ENCODE results near the gene DISP2.

The DISP2 gene

GRCh38 chr15:40388941-40389823, 31.2 kb downstream of the DISP2 start:
- H2BK120ac ChIP-seq (ENCODE audit: low read depth, low read length): no peak overlapping the region
- H4K8ac ChIP-seq (ENCODE audit: low read depth, low read length): no peak overlapping the region
- no peak for DNase-seq (ENCODE audit: low spot score)
- no peak overlapping the region for H3K18ac ChIP-seq (ENCODE audit: low read length)
- H3K4ac ChIP-seq (ENCODE audit: low read length): no peak overlapping the region
- H4K91ac ChIP-seq (ENCODE audit: low read depth, low read length, poor library complexity): no peak overlapping the region
- H3K79me1 ChIP-seq (ENCODE audit: low read depth, low read length): peaks cover 2% of the 10 kb centered on the region
- H3K36me3 ChIP-seq (replicated peaks in 1 of 2; ENCODE audit: control insufficient read depth in 2 of 2, insufficient read depth in 2 of 2, low read length in 2 of 2): peaks cover 46 to 100% of the 10 kb centered on the region in 2 donors
- H3K4me3 ChIP-seq (ENCODE audit: low read length in 2 of 2): no peak overlapping the region
- H3K23ac ChIP-seq (ENCODE audit: low read depth, low read length, poor library complexity): no peak overlapping the region
- no CpG with 5 or more reads among the region's 13 CpGs for WGBS, 2 donors (ENCODE audit: extremely low coverage in 2 of 2, insufficient read length in 2 of 2, insufficient replicate concordance in 1 of 2)
- no peak overlapping the region for H2BK5ac ChIP-seq (ENCODE audit: low read length)
- H3K4me2 ChIP-seq (ENCODE audit: insufficient read depth, low read length, poor library complexity, severe bottlenecking): no peak overlapping the region
- no peak overlapping the region for H3K9ac ChIP-seq (ENCODE audit: low read depth, low read length, poor library complexity)
- no peak overlapping the region for H2BK15ac ChIP-seq (ENCODE audit: low read length)
- no peak overlapping the region for H2BK12ac ChIP-seq (ENCODE audit: low read length)
- H3K14ac ChIP-seq (ENCODE audit: low read length): no peak overlapping the region
- H3K27me3 ChIP-seq (ENCODE audit: control insufficient read depth in 3 of 3, insufficient read depth in 3 of 3, low read depth in 1 of 3, low read length in 3 of 3): no peaks in the 10 kb centered on the region
- H2AFZ ChIP-seq (ENCODE audit: low read length): no peak overlapping the region
- H3K9me3 ChIP-seq (replicated peaks in 1 of 2; ENCODE audit: control insufficient read depth in 2 of 2, insufficient read depth in 1 of 2, low read depth in 1 of 2, low read length in 2 of 2): peaks cover 0 to 2% of the 10 kb centered on the region in 2 donors
- H2AK5ac ChIP-seq (ENCODE audit: low read depth, low read length): no peak overlapping the region
- H3K27ac ChIP-seq (replicated peaks; ENCODE audit: low read length): no peak overlapping the region
- H3K4me1 ChIP-seq (ENCODE audit: control insufficient read depth in 2 of 2, insufficient read depth in 1 of 2, low read depth in 1 of 2, low read length in 2 of 2): peaks cover 0 to 2% of the 10 kb centered on the region in 2 donors

GRCh38 chr15:40389824-40390595, 32.0 kb downstream of the DISP2 start:
- WGBS, 2 donors (ENCODE audit: extremely low coverage in 2 of 2, insufficient read length in 2 of 2, insufficient replicate concordance in 1 of 2): no CpG with 5 or more reads among the region's 2 CpGs
- no peak overlapping the region for H3K9ac ChIP-seq (ENCODE audit: low read depth, low read length, poor library complexity)
- H3K18ac ChIP-seq (ENCODE audit: low read length): no peak overlapping the region
- no peak overlapping the region for H3K14ac ChIP-seq (ENCODE audit: low read length)
- no peak overlapping the region for H2BK5ac ChIP-seq (ENCODE audit: low read length)
- H3K4me1 ChIP-seq (ENCODE audit: control insufficient read depth in 2 of 2, insufficient read depth in 1 of 2, low read depth in 1 of 2, low read length in 2 of 2): no peaks in the 10 kb centered on the region
- peaks cover 2% of the 10 kb centered on the region for H3K79me1 ChIP-seq (ENCODE audit: low read depth, low read length)
- no peak overlapping the region for H3K23ac ChIP-seq (ENCODE audit: low read depth, low read length, poor library complexity)
- no peak overlapping the region for H2BK12ac ChIP-seq (ENCODE audit: low read length)
- H2BK15ac ChIP-seq (ENCODE audit: low read length): no peak overlapping the region
- H2BK120ac ChIP-seq (ENCODE audit: low read depth, low read length): no peak overlapping the region
- no peak overlapping the region for H3K4me3 ChIP-seq (ENCODE audit: low read length in 2 of 2)
- H3K27me3 ChIP-seq (ENCODE audit: control insufficient read depth in 3 of 3, insufficient read depth in 3 of 3, low read depth in 1 of 3, low read length in 3 of 3): no peaks in the 10 kb centered on the region
- H3K4ac ChIP-seq (ENCODE audit: low read length): no peak overlapping the region
- DNase-seq (ENCODE audit: low spot score): no peak
- H4K91ac ChIP-seq (ENCODE audit: low read depth, low read length, poor library complexity): no peak overlapping the region
- H3K27ac ChIP-seq (replicated peaks; ENCODE audit: low read length): no peak overlapping the region
- H3K4me2 ChIP-seq (ENCODE audit: insufficient read depth, low read length, poor library complexity, severe bottlenecking): no peak overlapping the region
- peaks cover 47 to 98% of the 10 kb centered on the region in 2 donors for H3K36me3 ChIP-seq (replicated peaks in 1 of 2; ENCODE audit: control insufficient read depth in 2 of 2, insufficient read depth in 2 of 2, low read length in 2 of 2)
- H3K9me3 ChIP-seq (replicated peaks in 1 of 2; ENCODE audit: control insufficient read depth in 2 of 2, insufficient read depth in 1 of 2, low read depth in 1 of 2, low read length in 2 of 2): peaks cover 0 to 2% of the 10 kb centered on the region in 2 donors
- no peak overlapping the region for H2AK5ac ChIP-seq (ENCODE audit: low read depth, low read length)
- H4K8ac ChIP-seq (ENCODE audit: low read depth, low read length): no peak overlapping the region
- H2AFZ ChIP-seq (ENCODE audit: low read length): no peak overlapping the region

GRCh38 chr15:40392986-40393948, 35.2 kb downstream of the DISP2 start:
- H3K9ac ChIP-seq (ENCODE audit: low read depth, low read length, poor library complexity): no peak overlapping the region
- H2BK15ac ChIP-seq (ENCODE audit: low read length): no peak overlapping the region
- no peak overlapping the region for H3K14ac ChIP-seq (ENCODE audit: low read length)
- no peak overlapping the region for H2BK120ac ChIP-seq (ENCODE audit: low read depth, low read length)
- H3K4me1 ChIP-seq (ENCODE audit: control insufficient read depth in 2 of 2, insufficient read depth in 1 of 2, low read depth in 1 of 2, low read length in 2 of 2): no peaks in the 10 kb centered on the region
- no peak overlapping the region for H3K4me3 ChIP-seq (ENCODE audit: low read length in 2 of 2)
- no peak overlapping the region for H2AK5ac ChIP-seq (ENCODE audit: low read depth, low read length)
- DNase-seq (ENCODE audit: low spot score): no peak
- no peak overlapping the region for H4K8ac ChIP-seq (ENCODE audit: low read depth, low read length)
- no peaks in the 10 kb centered on the region for H3K9me3 ChIP-seq (replicated peaks in 1 of 2; ENCODE audit: control insufficient read depth in 2 of 2, insufficient read depth in 1 of 2, low read depth in 1 of 2, low read length in 2 of 2)
- H3K4me2 ChIP-seq (ENCODE audit: insufficient read depth, low read length, poor library complexity, severe bottlenecking): no peak overlapping the region
- H2BK5ac ChIP-seq (ENCODE audit: low read length): no peak overlapping the region
- no peak overlapping the region for H4K91ac ChIP-seq (ENCODE audit: low read depth, low read length, poor library complexity)
- H3K23ac ChIP-seq (ENCODE audit: low read depth, low read length, poor library complexity): no peak overlapping the region
- peaks cover 29 to 71% of the 10 kb centered on the region in 2 donors for H3K36me3 ChIP-seq (replicated peaks in 1 of 2; ENCODE audit: control insufficient read depth in 2 of 2, insufficient read depth in 2 of 2, low read length in 2 of 2)
- H3K79me1 ChIP-seq (ENCODE audit: low read depth, low read length): no peaks in the 10 kb centered on the region
- H3K4ac ChIP-seq (ENCODE audit: low read length): no peak overlapping the region
- H3K18ac ChIP-seq (ENCODE audit: low read length): no peak overlapping the region
- no peaks in the 10 kb centered on the region for H3K27me3 ChIP-seq (ENCODE audit: control insufficient read depth in 3 of 3, insufficient read depth in 3 of 3, low read depth in 1 of 3, low read length in 3 of 3)
- no peak overlapping the region for H2BK12ac ChIP-seq (ENCODE audit: low read length)
- no peak overlapping the region for H3K27ac ChIP-seq (replicated peaks; ENCODE audit: low read length)
- H2AFZ ChIP-seq (ENCODE audit: low read length): no peak overlapping the region
- no CpG with 5 or more reads among the region's 4 CpGs for WGBS, 2 donors (ENCODE audit: extremely low coverage in 2 of 2, insufficient read length in 2 of 2, insufficient replicate concordance in 1 of 2)

Data from neuronal stem cell (in vitro differentiated cells).